ENCODE results near the gene SHKBP1.
"Not testable (repeated sequence)": the region's sequence is repeated elsewhere in the genome, so short reads cannot be mapped to it uniquely, and the experiment has no call there.

Gene SHKBP1

DNA sequence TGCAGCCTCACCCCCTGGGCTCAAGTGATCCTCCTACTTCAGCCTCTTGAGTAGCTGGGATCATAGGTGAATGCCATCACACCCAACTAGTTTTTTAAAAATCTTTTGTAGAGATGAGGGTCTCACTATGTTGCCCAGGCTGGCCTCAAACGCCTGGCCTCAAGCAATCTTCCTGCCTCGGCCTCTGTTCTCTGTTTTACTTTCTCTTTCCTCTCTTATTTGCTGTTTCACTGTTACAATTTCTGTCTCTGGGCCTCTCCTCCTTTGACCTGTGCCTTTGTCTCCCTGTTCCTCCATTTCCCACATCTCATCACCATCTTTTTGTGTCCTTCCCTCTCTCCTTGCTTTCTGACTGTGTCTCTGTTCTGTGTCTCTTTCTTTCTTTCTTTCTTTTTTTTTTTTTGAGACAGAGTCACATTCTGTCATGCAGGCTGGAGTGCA lies 9.3 kb downstream of the SHKBP1 start:
- H3K27ac ChIP-seq: no peak overlapping the region
- no peak for TF ChIP-seq ZFX (IDR thresholded peaks at IDR 0.05; ENCODE audit: borderline replicate concordance)
- TF ChIP-seq, protein P1, sequence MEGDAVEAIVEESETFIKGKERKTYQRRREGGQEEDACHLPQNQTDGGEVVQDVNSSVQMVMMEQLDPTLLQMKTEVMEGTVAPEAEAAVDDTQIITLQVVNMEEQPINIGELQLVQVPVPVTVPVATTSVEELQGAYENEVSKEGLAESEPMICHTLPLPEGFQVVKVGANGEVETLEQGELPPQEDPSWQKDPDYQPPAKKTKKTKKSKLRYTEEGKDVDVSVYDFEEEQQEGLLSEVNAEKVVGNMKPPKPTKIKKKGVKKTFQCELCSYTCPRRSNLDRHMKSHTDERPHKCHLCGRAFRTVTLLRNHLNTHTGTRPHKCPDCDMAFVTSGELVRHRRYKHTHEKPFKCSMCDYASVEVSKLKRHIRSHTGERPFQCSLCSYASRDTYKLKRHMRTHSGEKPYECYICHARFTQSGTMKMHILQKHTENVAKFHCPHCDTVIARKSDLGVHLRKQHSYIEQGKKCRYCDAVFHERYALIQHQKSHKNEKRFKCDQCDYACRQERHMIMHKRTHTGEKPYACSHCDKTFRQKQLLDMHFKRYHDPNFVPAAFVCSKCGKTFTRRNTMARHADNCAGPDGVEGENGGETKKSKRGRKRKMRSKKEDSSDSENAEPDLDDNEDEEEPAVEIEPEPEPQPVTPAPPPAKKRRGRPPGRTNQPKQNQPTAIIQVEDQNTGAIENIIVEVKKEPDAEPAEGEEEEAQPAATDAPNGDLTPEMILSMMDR (IDR thresholded peaks at IDR 0.05): no peak

DNA sequence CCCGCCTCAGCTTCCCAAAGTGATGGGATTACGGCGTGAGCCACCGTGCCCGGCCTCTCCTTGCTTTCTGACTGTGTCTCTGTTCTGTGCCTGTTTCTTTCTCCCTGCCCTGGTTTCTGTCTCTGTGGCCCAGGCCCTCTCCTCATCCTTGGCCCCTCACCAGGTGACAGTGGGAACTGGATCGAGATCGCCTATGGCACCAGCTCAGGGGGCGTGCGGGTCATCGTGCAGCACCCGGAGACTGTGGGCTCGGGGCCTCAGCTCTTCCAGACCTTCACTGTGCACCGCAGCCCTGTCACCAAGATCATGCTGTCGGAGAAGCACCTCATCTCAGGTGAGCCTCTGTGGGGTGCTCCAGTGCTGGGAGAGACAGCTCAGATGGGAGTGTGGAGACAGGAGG lies 9.9 kb downstream of the SHKBP1 start:
- H3K27ac ChIP-seq: no peak overlapping the region
- TF ChIP-seq, protein P1 (IDR thresholded peaks at IDR 0.05): no peak
- no peak for TF ChIP-seq ZFX (IDR thresholded peaks at IDR 0.05; ENCODE audit: borderline replicate concordance)

GRCh38 chr19:40588110-40588854 lies 11.6 kb downstream of the SHKBP1 start:
- no peak overlapping the region for H3K27ac ChIP-seq
- no peak for TF ChIP-seq ZFX (IDR thresholded peaks at IDR 0.05; ENCODE audit: borderline replicate concordance)
- TF ChIP-seq, protein P1 (IDR thresholded peaks at IDR 0.05): no peak

- no peak overlapping the region for H3K27ac ChIP-seq
- TF ChIP-seq, protein P1 (IDR thresholded peaks at IDR 0.05): no peak
- TF ChIP-seq ZFX (IDR thresholded peaks at IDR 0.05; ENCODE audit: borderline replicate concordance): no peak
These were observed 12.4 kb downstream of the SHKBP1 start for GRCh38 chr19:40588926-40589569.

DNA sequence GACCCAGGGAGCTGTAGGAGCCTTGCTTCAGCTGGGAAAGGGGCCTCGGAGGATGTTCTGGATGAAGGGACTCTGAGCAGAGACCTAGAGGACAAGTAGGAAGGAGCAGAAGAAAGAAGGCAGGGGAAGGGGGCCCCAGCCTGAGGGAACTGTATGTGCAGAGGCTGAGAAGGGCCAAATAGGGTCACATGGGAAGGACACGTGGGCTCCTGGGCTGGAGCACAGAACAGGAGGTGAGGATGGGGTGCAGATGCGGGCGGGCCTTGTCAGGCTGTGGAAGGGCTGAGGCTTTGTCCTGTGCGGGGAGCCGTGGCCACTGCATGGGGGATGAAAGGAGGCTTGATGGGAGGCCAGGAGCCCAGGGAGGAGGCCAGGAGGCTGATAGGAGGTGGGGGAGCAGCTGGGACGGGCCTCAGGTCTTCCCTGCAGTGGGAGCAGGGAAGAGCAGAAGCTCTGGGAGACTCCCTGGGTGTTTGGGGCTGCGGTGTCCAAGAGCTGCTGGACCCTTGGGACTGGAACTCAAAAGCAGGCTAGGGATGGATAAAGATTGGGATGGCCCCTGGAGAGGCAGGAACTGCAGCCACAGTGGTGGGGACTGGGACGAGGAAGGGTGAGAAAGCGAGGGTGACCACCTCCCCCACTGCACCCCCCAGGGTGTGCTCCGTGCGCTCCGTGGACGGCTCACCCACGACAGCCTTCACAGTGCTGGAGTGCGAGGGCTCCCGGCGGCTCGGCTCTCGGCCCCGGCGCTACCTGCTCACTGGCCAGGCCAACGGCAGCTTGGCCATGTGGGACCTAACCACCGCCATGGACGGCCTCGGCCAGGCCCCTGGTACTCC lies 13.1 kb downstream of the SHKBP1 start:
- TF ChIP-seq, protein P1 (IDR thresholded peaks at IDR 0.05): no peak
- TF ChIP-seq ZFX (IDR thresholded peaks at IDR 0.05; ENCODE audit: borderline replicate concordance): no peak
- H3K27ac ChIP-seq: no peak overlapping the region

- H3K27ac ChIP-seq: no peak overlapping the region
- no peak for TF ChIP-seq ZFX (IDR thresholded peaks at IDR 0.05; ENCODE audit: borderline replicate concordance)
- TF ChIP-seq, protein P1 (IDR thresholded peaks at IDR 0.05): no peak
These were observed 14.0 kb downstream of the SHKBP1 start for GRCh38 chr19:40590464-40591265.

GRCh38 chr19:40591724-40592123 lies 15.1 kb downstream of the SHKBP1 start:
- not testable (repeated sequence) for H3K27ac ChIP-seq
